ENCODE data around the gene CCDC6. TPM values are rescaled to one million over a fixed set of nuclear protein-coding genes. Genes with fewer than 3 reads are reported as not detected.

Gene CCDC6
- total RNA-seq, 2 experiments from 2014 or later, result 9.5 to 25.4 TPM

GRCh38 chr10:59859570-59859969, 46.8 kb downstream of the CCDC6 start:
- Histone ChIP-seq H3K9me2 (ENCODE audit: insufficient read depth, low read length) (no peaks in the 10 kb centered on the region), H3K4me2 (ENCODE audit: low read length) (no peak overlapping the region), H3K4me3 (ENCODE audit: low read depth, low read length, poor library complexity, severe bottlenecking) (no peak overlapping the region), H3K4me1 (ENCODE audit: insufficient read depth, low read length, poor library complexity, severe bottlenecking) (no peaks in the 10 kb centered on the region), H3K36me3 (ENCODE audit: insufficient read depth, low read length) (peaks cover 4% of the 10 kb centered on the region), H4K20me1 (ENCODE audit: insufficient read depth, low read length) (peaks cover 2% of the 10 kb centered on the region; the same call in 1 of the 2 replicates), H3K27ac (ENCODE audit: low read depth, low read length, poor library complexity, severe bottlenecking) (no peak overlapping the region), H3K79me2 (ENCODE audit: insufficient read depth, low read depth, low read length) (peaks cover 42% of the 10 kb centered on the region; the same call in 1 of the 2 replicates), H3K9me3 (ENCODE audit: low read length) (no peaks in the 10 kb centered on the region), H2AFZ (ENCODE audit: low read length) (no peak overlapping the region)
- TF ChIP-seq CTCF (conservative IDR thresholded peaks at IDR 0.05; ENCODE audit: low read length) (no peak), EZH2phosphoT487 (IDR thresholded peaks at IDR 0.05; ENCODE audit: borderline replicate concordance, low read depth, low read length) (no peak)
- no TSS peak for BruUV-seq (replicated peaks)
- ChIA-PET POLR2A (interaction anchor here (0.9 kb wide), 1 partner anchor 15 kb away, joined by 3 read pairs; no protein-coding TSS in a partner anchor), CTCF (ENCODE audit: unreplicated experiment) (no interaction called here)
- DNase-seq (ENCODE audit: low spot score), result no peak
- intact Hi-C loops (cut with micrococcal nuclease; ENCODE audit: unreplicated experiment), result no loop called here

- Histone ChIP-seq H3K4me2 (ENCODE audit: low read length) (no peak overlapping the region), H3K4me1 (ENCODE audit: insufficient read depth, low read length, poor library complexity, severe bottlenecking) (peaks cover 3% of the 10 kb centered on the region), H2AFZ (ENCODE audit: low read length) (no peak overlapping the region), H3K36me3 (ENCODE audit: insufficient read depth, low read length) (peaks cover 7% of the 10 kb centered on the region), H3K9me3 (ENCODE audit: low read length) (no peaks in the 10 kb centered on the region), H3K4me3 (ENCODE audit: low read depth, low read length, poor library complexity, severe bottlenecking) (no peak overlapping the region), H3K79me2 (ENCODE audit: insufficient read depth, low read depth, low read length) (peaks cover 26% of the 10 kb centered on the region; the same call in 1 of the 2 replicates), H4K20me1 (ENCODE audit: insufficient read depth, low read length) (0 out of 2 replicates have a peak, but pooled peaks cover under 1% of the 10 kb centered on the region), H3K9me2 (ENCODE audit: insufficient read depth, low read length) (no peaks in the 10 kb centered on the region), H3K27ac (ENCODE audit: low read depth, low read length, poor library complexity, severe bottlenecking) (no peak overlapping the region)
- TF ChIP-seq EZH2phosphoT487 (IDR thresholded peaks at IDR 0.05; ENCODE audit: borderline replicate concordance, low read depth, low read length), result no peak
- no peak for TF ChIP-seq CTCF (conservative IDR thresholded peaks at IDR 0.05; ENCODE audit: low read length)
- no TSS peak for BruUV-seq (replicated peaks)
- ChIA-PET POLR2A (no interaction called here), CTCF (ENCODE audit: unreplicated experiment) (no interaction called here)
- no peak for DNase-seq (ENCODE audit: low spot score)
- intact Hi-C loops (cut with micrococcal nuclease; ENCODE audit: unreplicated experiment), result no loop called here
These were observed 48.4 kb downstream of the CCDC6 start for GRCh38 chr10:59857921-59858320.

- Histone ChIP-seq H3K9me3 (ENCODE audit: low read length) (no peaks in the 10 kb centered on the region), H3K4me3 (ENCODE audit: low read depth, low read length, poor library complexity, severe bottlenecking) (no peak overlapping the region), H3K9me2 (ENCODE audit: insufficient read depth, low read length) (no peaks in the 10 kb centered on the region), H3K27ac (ENCODE audit: low read depth, low read length, poor library complexity, severe bottlenecking) (no peak overlapping the region), H3K4me2 (ENCODE audit: low read length) (no peak overlapping the region), H3K79me2 (ENCODE audit: insufficient read depth, low read depth, low read length) (peaks cover 23% of the 10 kb centered on the region; the same call in 1 of the 2 replicates), H4K20me1 (ENCODE audit: insufficient read depth, low read length) (peaks cover 9% of the 10 kb centered on the region; the same call in 1 of the 2 replicates), H3K4me1 (ENCODE audit: insufficient read depth, low read length, poor library complexity, severe bottlenecking) (peaks cover 10% of the 10 kb centered on the region), H3K36me3 (ENCODE audit: insufficient read depth, low read length) (peaks cover 12% of the 10 kb centered on the region), H2AFZ (ENCODE audit: low read length) (no peak overlapping the region)
- ChIA-PET POLR2A (interaction anchor here (0.6 to 1.2 kb wide), 3 partner anchors 22 to 37 kb away, joined by 3 to 5 read pairs (median 4); no protein-coding TSS in a partner anchor), CTCF (ENCODE audit: unreplicated experiment) (no interaction called here)
- no peak for DNase-seq (ENCODE audit: low spot score)
- no TSS peak for BruUV-seq (replicated peaks)
- intact Hi-C loops (cut with micrococcal nuclease; ENCODE audit: unreplicated experiment), result no loop called here
- no peak for TF ChIP-seq CTCF (conservative IDR thresholded peaks at IDR 0.05; ENCODE audit: low read length)
- TF ChIP-seq EZH2phosphoT487 (IDR thresholded peaks at IDR 0.05; ENCODE audit: borderline replicate concordance, low read depth, low read length), result no peak
These were observed 49.3 kb downstream of the CCDC6 start for GRCh38 chr10:59857049-59857448.

All from OCI-LY7 (cell line).